Activated CD4-positive, alpha-beta T cell treated with anti-CD3 and anti-CD28 coated beads, Interleukin-2, amount 50 U/mL, for 24 hours (primary cell): ENCODE results near the gene PCDHGA11.
"Not testable (repeated sequence)": the region's sequence is repeated elsewhere in the genome, so short reads cannot be mapped to it uniquely, and the experiment has no call there.

Experiments
- DNase-seq, 2 donors: peaks; one replicate each; pipeline ENCODE4 v3.0.0-alpha.2; 2020; ENCODE audit warnings: low read depth in 1 of 2, low spot score in 1 of 2

The PCDHGA11 gene

DNA sequence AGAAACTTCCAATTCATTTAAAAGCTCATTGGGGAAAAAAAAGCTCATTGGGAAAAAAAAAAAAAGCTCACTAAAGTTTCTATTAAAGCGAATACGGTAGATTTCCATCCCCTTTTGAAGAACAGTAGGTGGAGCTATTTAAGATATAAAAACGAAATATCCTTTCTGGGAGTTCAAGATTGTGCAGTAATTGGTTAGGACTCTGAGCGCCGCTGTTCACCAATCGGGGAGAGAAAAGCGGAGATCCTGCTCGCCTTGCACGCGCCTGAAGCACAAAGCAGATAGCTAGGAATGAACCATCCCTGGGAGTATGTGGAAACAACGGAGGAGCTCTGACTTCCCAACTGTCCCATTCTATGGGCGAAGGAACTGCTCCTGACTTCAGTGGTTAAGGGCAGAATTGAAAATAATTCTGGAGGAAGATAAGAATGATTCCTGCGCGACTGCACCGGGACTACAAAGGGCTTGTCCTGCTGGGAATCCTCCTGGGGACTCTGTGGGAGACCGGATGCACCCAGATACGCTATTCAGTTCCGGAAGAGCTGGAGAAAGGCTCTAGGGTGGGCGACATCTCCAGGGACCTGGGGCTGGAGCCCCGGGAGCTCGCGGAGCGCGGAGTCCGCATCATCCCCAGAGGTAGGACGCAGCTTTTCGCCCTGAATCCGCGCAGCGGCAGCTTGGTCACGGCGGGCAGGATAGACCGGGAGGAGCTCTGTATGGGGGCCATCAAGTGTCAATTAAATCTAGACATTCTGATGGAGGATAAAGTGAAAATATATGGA is 9.7 kb downstream of the PCDHGA11 start, which contains the start of gene PCDHGA12:
TSS of gene PCDHGA12 (plus strand) at position 176 of the 782 bp plus-strand sequence. CDS start at position 429, 253 bp downstream.
- no peak for DNase-seq

- DNase-seq, result no peak
These were observed 10.4 kb downstream of the PCDHGA11 start for GRCh38 chr5:141431286-141431685.

DNA sequence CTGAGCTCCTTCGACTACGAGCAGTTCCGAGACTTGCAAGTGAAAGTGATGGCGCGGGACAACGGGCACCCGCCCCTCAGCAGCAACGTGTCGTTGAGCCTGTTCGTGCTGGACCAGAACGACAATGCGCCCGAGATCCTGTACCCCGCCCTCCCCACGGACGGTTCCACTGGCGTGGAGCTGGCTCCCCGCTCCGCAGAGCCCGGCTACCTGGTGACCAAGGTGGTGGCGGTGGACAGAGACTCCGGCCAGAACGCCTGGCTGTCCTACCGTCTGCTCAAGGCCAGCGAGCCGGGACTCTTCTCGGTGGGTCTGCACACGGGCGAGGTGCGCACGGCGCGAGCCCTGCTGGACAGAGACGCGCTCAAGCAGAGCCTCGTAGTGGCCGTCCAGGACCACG is 11.5 kb downstream of the PCDHGA11 start:
- not testable (repeated sequence) for DNase-seq

GRCh38 chr5:141432726-141433125 is 11.9 kb downstream of the PCDHGA11 start:
- not testable (repeated sequence) for DNase-seq

GRCh38 chr5:141434006-141434405 is 13.2 kb downstream of the PCDHGA11 start:
- DNase-seq, result no peak

GRCh38 chr5:141437221-141437620 is 16.4 kb downstream of the PCDHGA11 start:
- DNase-seq, result no peak

DNA sequence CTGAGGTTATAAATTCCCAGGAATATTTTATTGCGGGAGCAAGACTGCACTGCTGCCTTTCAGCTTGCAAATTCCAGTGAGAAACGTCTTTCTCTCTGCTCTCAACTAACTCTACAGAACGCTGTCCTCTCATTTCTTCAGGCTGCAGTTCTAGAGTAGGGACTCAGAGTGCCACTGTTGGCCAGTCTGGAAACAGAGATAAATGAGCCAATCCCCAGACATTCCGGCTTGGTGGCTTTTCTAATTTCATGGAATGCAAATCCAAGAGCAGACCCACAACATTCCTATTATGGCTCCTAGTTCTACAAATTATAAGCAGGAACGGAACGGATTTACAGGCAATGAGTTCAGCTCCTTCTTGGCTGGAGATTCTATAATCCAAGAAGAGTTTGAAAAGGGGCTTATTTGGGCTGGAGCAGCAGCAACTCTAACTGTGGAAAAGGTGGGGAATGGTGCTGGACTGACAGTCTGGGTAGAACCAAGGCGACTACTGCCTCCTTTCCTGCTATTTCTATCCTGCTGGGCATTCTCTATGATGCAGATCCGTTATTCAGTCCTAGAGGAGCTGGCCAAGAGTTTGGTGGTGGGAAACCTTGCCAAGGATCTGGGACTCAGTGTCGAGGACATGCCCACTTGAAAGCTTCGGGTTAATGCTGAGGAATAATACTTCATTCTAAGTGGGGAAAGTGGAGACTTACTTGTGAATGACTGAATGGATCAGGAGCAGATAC is 18.7 kb downstream of the PCDHGA11 start:
- no peak for DNase-seq

GRCh38 chr5:141440341-141440740 is 19.5 kb downstream of the PCDHGA11 start:
- no peak for DNase-seq

DNA sequence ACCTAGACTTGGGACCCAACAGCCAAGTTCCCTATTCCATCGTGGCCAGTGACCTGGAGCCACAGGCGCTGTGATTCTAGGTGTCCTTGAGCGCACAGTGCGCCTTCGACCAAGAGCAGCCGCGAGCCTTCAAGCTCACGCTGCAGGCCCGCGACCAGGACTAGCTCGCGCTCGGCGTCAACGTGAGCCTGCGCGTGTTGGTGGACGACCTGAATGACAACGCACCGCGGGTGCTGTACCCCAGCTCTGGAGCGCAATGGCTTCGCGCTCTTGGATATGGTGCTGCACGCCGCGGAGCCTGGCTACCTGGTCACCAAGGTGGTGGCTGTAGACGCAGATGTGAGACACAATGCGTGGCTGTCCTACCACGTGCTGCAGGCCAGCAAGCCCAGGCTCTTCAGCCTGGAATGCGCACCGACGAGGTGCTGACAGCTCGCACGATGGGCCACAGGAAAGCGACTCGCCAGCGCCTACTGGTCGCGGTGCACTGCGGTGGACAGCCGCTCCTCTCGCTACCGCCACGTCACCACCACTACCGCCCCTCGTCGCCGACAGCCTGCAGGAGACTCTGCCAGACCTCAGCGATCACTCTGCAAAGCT is 20.8 kb downstream of the PCDHGA11 start:
- no peak for DNase-seq

- no peak for DNase-seq
These were observed 44.5 kb downstream of the PCDHGA11 start for GRCh38 chr5:141465351-141465750.
